Activated CD8-positive, alpha-beta T cell treated with anti-CD3 and anti-CD28 coated beads for 36 hours (primary cell): Measurements from ENCODE around the gene AKAP10. TPM values are rescaled to one million over a fixed set of nuclear protein-coding genes. Genes with fewer than 3 reads are reported as not detected.
"Not testable (repeated sequence)": the region's sequence is repeated elsewhere in the genome, so short reads cannot be mapped to it uniquely, and the experiment has no call there.

Source experiments
- ATAC-seq: fragments of 200-7000 bp; cut with Tn5 transposase; one replicate; pipeline ENCODE4 v1.10.0; 2021; ENCODE audit warnings: mild to moderate bottlenecking, moderate library complexity
- CTCF ChIA-PET: fragments of 350-600 bp; sonication (Branson Sonifier 250); formaldehyde crosslinking; loops from one replicate; lab custom pipeline; 2021; ENCODE audit warnings: antibody characterized with exemption; lab: Charles Lee
- POLR2A ChIA-PET: fragments of 350-600 bp; sonication (Branson Sonifier 250); formaldehyde crosslinking; loops from one replicate; lab custom pipeline; 2021; ENCODE audit warnings: antibody characterized with exemption; lab: Charles Lee
- DNase-seq: peaks from one replicate; pipeline ENCODE4 v3.0.0-alpha.2; 2020
- H3K27ac Mint-ChIP-seq: one replicate; pipeline ENCODE4 v1.8.0; 2021; ENCODE audit warnings: mild to moderate bottlenecking, mixed read lengths
- H3K27me3 Mint-ChIP-seq: one replicate; pipeline ENCODE4 v1.8.0; 2021; ENCODE audit warnings: mixed read lengths
- H3K36me3 Mint-ChIP-seq: one replicate; pipeline ENCODE4 v1.8.0; 2021; ENCODE audit warnings: low read depth, mixed read lengths
- H3K4me1 Mint-ChIP-seq: one replicate; pipeline ENCODE4 v1.8.0; 2021; ENCODE audit warnings: low read depth, mixed read lengths
- H3K4me3 Mint-ChIP-seq: one replicate; pipeline ENCODE4 v1.8.0; 2021; ENCODE audit warnings: mild to moderate bottlenecking, moderate library complexity, mixed read lengths
- H3K9me3 Mint-ChIP-seq: one replicate; pipeline ENCODE4 v1.8.0; 2021; ENCODE audit warnings: mixed read lengths
- CTCF ChIP-seq: fragments of 200-600 bp; IDR thresholded peaks from one replicate; pipeline ENCODE4 v1.8.0; 2022; ENCODE audit warnings: antibody characterized with exemption, mild to moderate bottlenecking
- intact Hi-C: fragments of 100-400 bp; cut with micrococcal nuclease; formaldehyde crosslinking; loops from one replicate; pipeline ENCODE4 v1.10.0; 2022
- total RNA-seq, 2 experiments: library from RNA; stranded (reverse); gene quantifications; one replicate each; pipeline ENCODE4 v1.2.3, GENCODE V29; 2021

Gene AKAP10
- total RNA-seq, 2 experiments from 2014 or later = 38.6 to 39.2 TPM

- intact Hi-C loops = no loop called here
- H3K27me3 Mint-ChIP-seq = no peaks in the 10 kb centered on the region
- H3K4me1 Mint-ChIP-seq = peaks cover 36% of the 10 kb centered on the region
- DNase-seq (peak; percentile 9), ATAC-seq (no peak)
- peak overlapping the region; percentile 91 for H3K4me3 Mint-ChIP-seq
- H3K36me3 Mint-ChIP-seq = peaks cover 28% of the 10 kb centered on the region
- no peak for TF ChIP-seq CTCF
- H3K27ac Mint-ChIP-seq = peak overlapping the region; percentile 98
- peaks cover 4% of the 10 kb centered on the region for H3K9me3 Mint-ChIP-seq
- ChIA-PET CTCF (interaction anchor here (1.3 to 1.8 kb wide), 2 partner anchors 14 to 18 kb away, joined by 4 to 12 read pairs; no protein-coding TSS in a partner anchor), POLR2A (interaction anchor here (1.0 to 1.7 kb wide), 5 partner anchors 22 to 177 kb away, joined by 3 to 7 read pairs (median 4); partner anchors contain the start of genes SPECC1 and ULK2)
Measured at GRCh38 chr17:19978805-19979211, 1.2 kb upstream of the AKAP10 start.

GRCh38 chr17:19978209-19978802, 678 bp upstream of the AKAP10 start:
- no peaks in the 10 kb centered on the region for H3K27me3 Mint-ChIP-seq
- peaks cover 32% of the 10 kb centered on the region for H3K36me3 Mint-ChIP-seq
- TF ChIP-seq CTCF = no peak
- H3K27ac Mint-ChIP-seq = peak overlapping the region; percentile 98
- peak overlapping the region; percentile 91 for H3K4me3 Mint-ChIP-seq
- H3K4me1 Mint-ChIP-seq = peaks cover 41% of the 10 kb centered on the region
- ATAC-seq (peak; percentile 17), DNase-seq (peak; percentile 65)
- CTCF ChIA-PET = interaction anchor here (1.0 to 1.8 kb wide), 3 partner anchors 15 to 254 kb away, joined by 4 to 12 read pairs (median 4); no protein-coding TSS in a partner anchor
- peaks cover 4% of the 10 kb centered on the region for H3K9me3 Mint-ChIP-seq
- POLR2A ChIA-PET = interaction anchor here (0.9 to 1.7 kb wide), 7 partner anchors 23 to 181 kb away, joined by 3 to 7 read pairs (median 3); partner anchors contain the start of genes SPECC1 and ULK2
- intact Hi-C loops = no loop called here

GRCh38 chr17:19975601-19976000, 2.0 kb downstream of the AKAP10 start:
- POLR2A ChIA-PET = interaction anchor here (1.1 to 1.7 kb wide), 4 partner anchors 13 to 79 kb away, joined by 3 to 5 read pairs (median 4); no protein-coding TSS in a partner anchor
- H3K9me3 Mint-ChIP-seq = peaks cover 4% of the 10 kb centered on the region
- peaks cover 49% of the 10 kb centered on the region for H3K36me3 Mint-ChIP-seq
- peak overlapping the region; percentile 66 for H3K4me3 Mint-ChIP-seq
- CTCF ChIA-PET = interaction anchor here (0.6 to 1.5 kb wide), 5 partner anchors 17 to 147 kb away, joined by 3 to 4 read pairs (median 3); partner anchors contain the start of gene SPECC1
- DNase-seq (no peak), ATAC-seq (no peak)
- intact Hi-C loops = no loop called here
- peak overlapping the region; percentile 36 for H3K27ac Mint-ChIP-seq
- TF ChIP-seq CTCF = no peak
- H3K4me1 Mint-ChIP-seq = peaks cover 43% of the 10 kb centered on the region
- no peaks in the 10 kb centered on the region for H3K27me3 Mint-ChIP-seq

GRCh38 chr17:19973156-19973555, 4.5 kb downstream of the AKAP10 start:
- Mint-ChIP-seq H3K4me3 (no peak overlapping the region), H3K27me3 (no peaks in the 10 kb centered on the region), H3K36me3 (peaks cover 61% of the 10 kb centered on the region), H3K9me3 (no peaks in the 10 kb centered on the region), H3K4me1 (peaks cover 45% of the 10 kb centered on the region), H3K27ac (peak overlapping the region; percentile 57)
- intact Hi-C loops = no loop called here
- no peak for TF ChIP-seq CTCF
- ATAC-seq (no peak), DNase-seq (no peak)
- CTCF ChIA-PET = no interaction called here
- POLR2A ChIA-PET = no interaction called here

GRCh38 chr17:19962954-19963353, 14.7 kb downstream of the AKAP10 start:
- H3K4me3 Mint-ChIP-seq, intact Hi-C loops, DNase-seq, ATAC-seq, H3K9me3 Mint-ChIP-seq, H3K27me3 Mint-ChIP-seq, H3K27ac Mint-ChIP-seq: not testable (repeated sequence)
- Mint-ChIP-seq H3K36me3 (peaks cover 33% of the 10 kb centered on the region), H3K4me1 (peaks cover 41% of the 10 kb centered on the region)
- POLR2A ChIA-PET = interaction anchor here (1.3 kb wide), 1 partner anchor 13 kb away, joined by 5 read pairs; no protein-coding TSS in a partner anchor
- CTCF ChIA-PET = interaction anchor here (1.0 kb wide), 1 partner anchor 12 kb away, joined by 3 read pairs; no protein-coding TSS in a partner anchor
